KG1 (cell line): ENCODE measurements around the gene CCDC24.

Experiments used
- DNase-seq: peaks from one replicate; lab custom pipeline; 2025; lab: John Stamatoyannopoulos, UW

CCDC24 gene

DNA sequence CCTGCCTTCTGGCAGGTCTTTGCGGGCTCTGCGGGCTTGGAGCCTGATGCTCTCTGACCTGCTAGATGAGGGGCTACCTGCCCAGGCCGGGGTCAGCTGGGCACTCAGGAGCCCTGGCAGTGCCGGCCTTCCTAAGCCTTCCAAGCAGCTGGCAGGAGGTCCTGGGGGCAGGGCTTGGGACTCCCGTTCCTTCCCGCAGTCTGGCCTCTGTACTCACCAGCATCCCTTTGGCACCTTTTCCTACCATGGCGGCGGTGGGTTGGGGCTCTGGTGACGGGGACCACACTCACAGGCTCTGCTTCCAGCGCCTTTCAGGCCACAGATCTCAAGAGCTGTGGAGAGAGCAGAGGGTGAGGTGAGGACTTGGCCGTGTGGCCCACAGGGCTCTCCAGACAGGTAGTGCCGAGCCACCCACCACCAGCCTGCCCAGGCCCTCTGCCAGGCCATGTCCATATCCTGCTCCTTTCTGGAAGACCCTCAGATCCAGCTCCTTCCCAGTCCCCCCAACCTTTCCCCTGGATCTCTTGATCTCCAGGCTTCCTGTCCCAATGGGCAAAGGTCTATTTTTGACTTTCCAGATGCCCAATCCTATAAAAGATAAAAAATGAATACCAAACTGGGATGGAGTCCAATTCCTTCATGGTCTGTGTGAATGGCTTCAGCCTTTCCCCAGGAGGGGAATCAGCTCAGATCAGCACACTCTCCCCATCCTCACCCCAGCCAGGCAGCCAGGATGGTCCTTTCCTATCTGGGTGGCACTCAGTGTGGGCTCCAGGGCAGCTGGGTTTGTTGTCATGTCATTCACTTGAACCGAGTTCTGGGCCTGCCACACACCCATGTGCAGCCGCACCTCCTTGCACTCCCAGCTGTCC lies 32.9 kb downstream of the CCDC24 start:
- no peak for DNase-seq

GRCh38 chr1:44024903-44025525 lies 33.6 kb downstream of the CCDC24 start:
- DNase-seq: no peak

DNA sequence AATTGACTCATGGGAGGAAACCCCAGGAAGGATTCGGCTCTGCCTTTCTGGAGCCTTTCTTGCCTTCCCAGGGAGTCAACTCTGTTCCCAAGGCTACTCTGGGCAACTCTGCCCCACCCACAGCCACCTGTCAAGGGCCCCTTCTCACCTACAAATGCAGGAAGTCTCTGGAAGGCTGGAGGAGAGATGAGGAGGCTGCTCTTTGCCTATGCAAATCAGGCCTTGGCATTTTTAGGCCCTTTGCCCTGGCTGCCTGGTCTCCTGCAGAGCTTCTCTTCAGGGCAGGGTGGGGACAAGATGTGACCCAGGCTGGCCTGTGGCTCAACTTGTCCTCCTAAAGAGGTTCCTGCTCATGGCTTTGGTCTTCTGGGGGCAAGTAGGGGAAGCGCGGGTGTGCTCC lies 34.4 kb downstream of the CCDC24 start:
- no peak for DNase-seq

DNA sequence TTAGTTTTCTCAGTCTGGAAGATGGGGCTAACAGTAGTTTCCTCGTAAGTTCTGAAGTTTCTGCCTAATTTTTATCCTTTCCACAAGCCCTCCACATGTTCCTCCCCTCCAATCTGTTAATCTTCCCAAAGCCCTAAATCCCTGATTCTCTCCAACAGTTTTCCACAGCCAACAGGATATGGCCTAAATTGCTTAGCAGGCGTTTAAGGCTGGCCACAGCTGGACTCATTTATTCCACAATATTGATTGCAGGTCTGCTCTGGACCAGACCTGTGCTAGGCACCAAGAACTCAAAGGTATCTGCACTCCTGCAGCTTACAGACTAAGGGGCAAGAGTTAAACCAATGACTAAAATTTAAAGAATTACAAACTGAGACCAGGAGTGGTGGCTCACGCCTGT lies 35.9 kb downstream of the CCDC24 start:
- DNase-seq: no peak

DNA sequence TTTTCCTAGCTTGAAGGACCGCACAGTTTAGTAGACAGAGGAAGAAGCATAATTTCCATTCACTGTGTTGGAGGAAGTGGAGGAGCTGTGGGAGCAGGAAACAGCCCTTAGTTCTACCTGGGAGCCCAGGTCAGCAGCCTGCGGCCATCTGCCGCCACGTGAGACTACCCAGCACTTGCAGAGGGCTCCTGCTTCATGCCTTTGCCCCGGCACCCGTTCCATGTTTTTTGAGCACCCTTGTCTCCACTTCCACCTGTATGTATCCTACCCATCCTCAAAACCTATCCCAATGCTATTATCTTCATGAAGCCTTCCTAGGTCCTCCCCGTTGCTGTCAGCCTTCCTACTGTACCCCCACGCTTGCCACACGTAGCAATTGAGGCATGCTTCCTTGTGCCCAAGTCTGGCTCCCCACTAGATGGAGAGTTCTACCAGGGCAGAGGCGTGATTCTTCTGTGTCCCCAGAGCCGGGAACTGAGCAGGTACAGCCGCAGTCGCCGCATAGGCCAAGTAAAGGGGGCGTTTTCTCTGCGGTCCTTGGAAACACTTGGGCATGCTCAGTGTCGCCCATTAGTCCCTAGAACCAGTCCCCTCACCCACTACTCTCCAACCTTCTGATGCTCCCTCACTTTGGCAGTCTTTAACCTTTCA lies 38.0 kb downstream of the CCDC24 start:
- no peak for DNase-seq

DNA sequence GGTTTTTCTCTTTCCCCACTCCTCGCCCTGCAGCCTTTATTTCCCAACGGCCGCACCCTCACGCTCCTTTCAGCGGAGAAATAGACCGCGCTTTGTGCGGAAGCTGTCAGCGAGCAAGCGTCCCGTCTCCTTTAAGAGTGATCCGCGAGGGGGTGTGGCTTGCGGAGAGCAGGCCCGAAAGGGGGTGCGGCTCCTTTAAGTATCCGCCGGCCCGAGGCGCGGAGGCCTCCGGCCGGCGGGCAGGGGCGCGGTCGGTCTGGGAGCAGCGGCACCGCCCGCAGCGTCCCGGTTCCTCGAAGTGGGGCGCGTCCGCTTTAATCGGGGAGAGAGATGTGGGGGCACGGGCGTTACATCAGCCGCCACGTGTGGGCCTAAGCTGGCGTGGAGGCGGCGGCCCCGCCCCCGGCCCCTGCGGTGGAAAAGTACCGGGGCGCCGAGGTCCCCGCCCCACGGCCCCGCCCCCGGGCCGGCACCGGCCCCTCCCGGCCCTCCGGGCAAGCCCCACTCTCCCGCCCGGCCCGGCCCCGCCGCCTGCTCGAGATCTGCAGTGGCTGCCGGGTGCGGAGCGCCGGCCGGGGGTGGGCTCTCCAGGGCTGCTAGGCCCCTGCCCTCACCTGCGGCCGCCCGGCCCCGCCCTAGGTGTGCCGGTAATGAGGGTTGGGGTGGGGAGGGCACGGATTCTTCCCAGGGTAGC lies 38.7 kb downstream of the CCDC24 start:
- DNase-seq: peak; percentile 86

DNA sequence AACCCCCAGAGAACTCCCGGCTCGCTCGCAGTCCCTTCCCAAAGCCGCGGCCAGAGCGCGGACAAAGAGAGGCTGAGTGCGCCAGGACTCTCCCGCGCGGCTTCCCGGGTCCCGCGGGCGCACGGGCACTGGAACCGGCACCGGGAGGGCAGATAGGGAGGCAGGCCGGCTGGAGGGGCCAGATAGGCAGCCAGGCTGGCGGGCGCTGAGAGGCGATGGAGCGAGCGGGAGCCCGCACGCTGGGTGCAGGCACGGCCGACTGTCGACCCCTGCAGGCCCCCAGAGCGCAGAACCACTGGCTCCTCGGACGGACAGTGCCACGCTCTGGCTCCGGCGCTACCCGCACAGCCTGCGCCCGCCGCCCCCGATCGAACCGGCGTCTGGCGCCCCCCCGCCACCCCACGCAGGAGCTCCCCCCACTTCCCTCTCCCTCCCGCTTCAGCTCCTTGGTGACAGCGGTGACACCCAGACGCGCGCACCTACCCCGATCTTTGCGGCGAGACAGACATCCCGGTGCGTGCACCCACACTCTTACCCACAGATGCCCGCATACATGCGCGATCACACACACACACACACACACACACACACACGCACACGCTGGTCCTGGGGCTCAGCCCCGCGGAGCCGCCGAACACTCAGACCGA lies 39.3 kb downstream of the CCDC24 start:
- peak; percentile 32 for DNase-seq

DNA sequence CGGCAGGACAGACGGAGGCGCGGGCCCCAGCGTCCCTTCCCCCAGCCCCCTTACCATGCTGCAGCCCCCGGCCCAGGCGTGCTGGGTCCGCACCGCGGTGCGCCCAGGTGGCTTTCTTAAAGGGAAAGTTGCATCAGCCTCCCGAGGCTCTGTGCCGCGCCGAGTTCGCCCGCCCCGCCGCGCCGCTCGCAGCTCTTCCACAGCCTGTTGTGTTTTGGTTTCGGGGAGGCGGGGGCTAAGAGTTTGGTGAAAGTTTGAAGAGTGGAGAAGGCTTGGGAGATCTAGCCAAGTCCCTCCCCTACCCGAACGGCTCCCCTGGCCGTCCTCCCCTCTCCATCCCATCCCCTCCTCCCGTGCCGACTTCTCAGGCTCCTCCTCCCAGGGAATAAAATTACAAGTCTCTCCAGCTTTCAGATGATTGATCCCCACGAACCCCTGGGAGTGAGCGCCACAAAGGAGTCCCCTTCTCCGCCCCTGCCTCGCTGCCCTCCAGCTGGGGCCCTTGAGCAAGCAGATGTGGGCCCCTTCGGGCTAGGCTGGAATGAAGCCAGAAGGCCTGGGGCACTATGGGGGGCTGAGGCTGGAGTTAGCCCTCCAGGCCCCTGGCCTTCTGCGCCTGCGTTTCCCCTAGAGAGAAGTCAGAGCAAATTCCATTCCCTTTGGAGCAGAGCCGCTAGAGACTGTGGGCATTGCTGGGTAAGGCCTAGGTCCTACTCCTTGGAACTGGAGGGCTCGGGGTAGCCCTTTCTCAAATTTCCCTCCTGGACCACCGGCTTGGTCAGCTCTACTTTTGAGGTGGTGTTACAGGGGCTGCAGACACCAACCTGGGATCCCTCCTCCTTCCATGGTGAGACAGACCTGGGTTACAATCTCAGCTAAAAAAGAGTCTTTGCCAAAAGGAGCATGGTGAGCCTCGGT lies 40.1 kb downstream of the CCDC24 start, which contains the start of gene SLC6A9:
Gene SLC6A9 (minus strand): TSS at position 211 of the 918 bp plus-strand sequence. CDS start 7,185 bp downstream, outside the sequence.
- DNase-seq: no peak

GRCh38 chr1:44032170-44032790 lies 40.9 kb downstream of the CCDC24 start:
- DNase-seq: no peak

GRCh38 chr1:44033041-44033575 lies 41.7 kb downstream of the CCDC24 start:
- DNase-seq: no peak

GRCh38 chr1:44033756-44034155 lies 42.4 kb downstream of the CCDC24 start:
- no peak for DNase-seq

DNA sequence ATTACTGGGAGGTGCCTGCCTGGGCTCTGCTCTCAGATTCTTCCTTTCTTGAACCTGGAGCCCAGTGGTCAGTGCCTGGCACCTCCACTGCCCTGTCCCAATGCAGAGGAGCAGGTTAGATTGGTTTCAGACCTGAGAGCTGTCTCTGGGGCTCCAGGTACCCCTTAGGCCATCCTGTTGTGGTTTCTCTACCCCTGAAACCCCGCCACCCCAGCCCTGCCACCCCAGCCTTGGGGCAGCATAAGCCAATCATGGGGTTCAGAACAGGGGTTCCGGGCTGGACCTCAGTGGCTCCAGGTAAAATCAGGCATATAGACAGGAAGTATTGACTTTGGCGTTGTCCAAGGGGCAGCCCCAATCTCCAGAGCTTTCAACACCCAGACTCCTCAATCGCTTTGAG lies 43.0 kb downstream of the CCDC24 start:
- DNase-seq: no peak

GRCh38 chr1:44034976-44035716 lies 43.7 kb downstream of the CCDC24 start:
- DNase-seq: no peak

DNA sequence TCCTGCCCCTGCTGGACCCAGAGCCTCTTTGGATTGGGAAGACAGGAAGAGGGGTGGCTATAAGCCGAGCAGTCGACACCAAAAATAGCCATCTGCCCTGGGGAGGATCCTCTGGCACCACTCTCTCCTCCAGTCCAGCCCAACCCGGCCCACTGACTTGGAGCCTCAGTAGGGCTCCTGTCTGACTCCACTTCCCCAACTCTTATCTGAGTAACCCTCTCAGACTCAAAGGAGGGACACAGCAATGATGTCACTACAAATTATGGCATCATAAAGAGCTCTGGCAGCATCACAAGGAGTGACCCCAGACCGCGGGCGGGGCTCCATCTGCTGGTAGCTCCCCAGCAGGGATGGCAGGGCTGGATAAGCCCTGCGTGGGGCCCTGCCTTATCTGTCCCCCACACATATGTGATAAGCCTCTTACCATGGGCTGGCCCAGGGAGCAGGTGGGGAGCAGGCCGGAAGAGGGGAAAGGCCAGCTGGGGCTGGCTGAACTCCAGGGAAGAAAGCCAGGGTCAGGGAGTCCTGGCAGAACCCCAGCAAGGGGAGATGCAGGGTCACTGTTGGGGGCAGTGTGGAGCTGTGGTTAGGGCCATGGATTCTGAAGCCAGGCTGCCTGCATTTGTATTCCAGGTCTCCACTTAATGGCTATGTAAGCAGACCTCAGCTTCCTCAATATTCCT lies 44.5 kb downstream of the CCDC24 start:
- DNase-seq: no peak

GRCh38 chr1:44036409-44037139 lies 45.2 kb downstream of the CCDC24 start:
- DNase-seq: peak; percentile 41

DNA sequence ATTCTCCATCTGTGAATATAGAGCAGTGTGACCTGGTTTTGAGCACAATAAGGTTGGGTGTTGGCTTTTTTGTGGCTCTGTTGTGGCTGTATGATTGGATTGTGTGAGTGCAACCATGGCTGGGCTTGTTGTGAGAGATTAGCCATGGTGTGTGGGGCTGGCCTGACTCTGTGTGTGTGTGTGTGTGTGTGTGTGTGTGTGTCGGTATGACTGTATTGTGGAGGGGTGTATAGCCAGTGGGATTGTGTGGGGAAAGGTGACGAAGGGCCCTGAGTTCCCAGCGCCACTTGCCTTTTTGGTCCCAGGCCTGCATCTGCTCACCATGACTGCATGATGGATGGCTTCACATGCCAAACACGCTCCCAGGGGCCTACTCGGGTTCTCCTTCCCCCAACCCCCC lies 45.8 kb downstream of the CCDC24 start:
- no peak for DNase-seq

DNA sequence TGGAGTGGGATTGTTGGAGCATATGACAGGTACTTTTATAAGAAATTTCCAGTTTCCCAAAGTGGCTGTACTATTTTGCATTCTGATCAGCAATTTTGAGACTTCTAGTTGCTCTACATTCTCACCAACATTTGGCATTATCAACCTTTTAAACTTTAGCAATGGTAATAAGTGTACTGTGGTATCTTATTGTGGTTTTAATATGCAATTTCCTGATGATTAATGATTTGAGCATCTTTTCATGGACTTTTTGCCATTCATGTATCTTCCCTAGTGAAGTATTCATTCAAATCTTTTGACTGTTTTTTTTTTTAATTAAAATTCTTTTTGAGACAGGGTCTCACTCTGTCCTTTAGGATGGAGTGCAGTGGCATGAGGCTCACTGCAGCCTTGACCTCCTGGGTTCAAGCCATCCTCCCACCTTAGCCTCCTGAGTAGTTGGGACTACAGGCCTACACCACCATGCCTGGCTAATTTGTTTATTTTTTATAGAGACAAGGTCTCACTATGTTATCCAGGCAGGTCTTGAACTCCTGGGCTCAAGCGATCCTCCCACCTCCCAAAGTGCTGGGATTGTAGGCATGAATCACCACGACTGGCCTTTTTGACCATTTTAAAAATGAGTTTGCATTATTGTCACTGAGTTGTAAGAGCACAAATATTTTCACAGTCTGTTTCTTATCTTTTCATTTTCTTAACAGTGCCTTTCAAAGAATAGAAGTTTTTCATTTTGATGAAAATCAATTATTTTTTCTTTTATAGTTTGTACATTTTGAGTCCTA lies 47.7 kb downstream of the CCDC24 start:
- DNase-seq: no peak
